ENCODE measurements around the gene EXOC3. TPM values are rescaled to one million over a fixed set of nuclear protein-coding genes. Genes with fewer than 3 reads are reported as not detected.

EXOC3 gene
- total and polyA plus RNA-seq, 12 donors = 29.0 to 44.7 (median 40.0) TPM

- TF ChIP-seq CTCF (IDR thresholded peaks at IDR 0.05) = no peak
- Histone ChIP-seq H3K27ac (no peak overlapping the region), H3K4me1 (peaks cover 9 to 31% (median 22%) of the 10 kb centered on the region in 9 donors), H3K27me3 (peaks cover 24 to 71% (median 66%) of the 10 kb centered on the region in 7 donors), H3K4me3 (no peak overlapping the region), H3K36me3 (no peaks in the 10 kb centered on the region), H3K9me3 (no peaks in the 10 kb centered on the region)
- 74 to 75% methylated on average over 51 of the region's 51 CpGs for WGBS, 2 donors
- ATAC-seq = no peak
- DNase-seq = peak in 1 of 2 donors; percentile 14
- intact Hi-C loops (cut with DNase I) = no loop called here
Observed at GRCh38 chr5:476102-476813, 33.3 kb downstream of the EXOC3 start.

GRCh38 chr5:476814-477175, 33.8 kb downstream of the EXOC3 start:
- H3K9me3 ChIP-seq = no peaks in the 10 kb centered on the region
- no peak for TF ChIP-seq CTCF (IDR thresholded peaks at IDR 0.05)
- no peak overlapping the region for H3K4me3 ChIP-seq
- ATAC-seq (no peak), DNase-seq (peak in 1 of 2 donors; percentile 7)
- WGBS, 2 donors = 63 to 66% methylated on average over 9 of the region's 9 CpGs
- H3K27ac ChIP-seq = no peak overlapping the region
- no peaks in the 10 kb centered on the region for H3K36me3 ChIP-seq
- peaks cover 8 to 25% (median 18%) of the 10 kb centered on the region in 9 donors for H3K4me1 ChIP-seq
- intact Hi-C loops (cut with DNase I) = no loop called here
- H3K27me3 ChIP-seq = peaks cover 24 to 74% (median 69%) of the 10 kb centered on the region in 7 donors

- Histone ChIP-seq H3K36me3 (no peaks in the 10 kb centered on the region), H3K4me3 (no peak overlapping the region), H3K9me3 (no peaks in the 10 kb centered on the region), H3K27ac (no peak overlapping the region), H3K27me3 (peaks cover 24 to 78% (median 73%) of the 10 kb centered on the region in 7 donors), H3K4me1 (peaks cover 3 to 21% (median 14%) of the 10 kb centered on the region in 9 donors)
- no peak for TF ChIP-seq CTCF (IDR thresholded peaks at IDR 0.05)
- intact Hi-C loops (cut with DNase I) = no loop called here
- DNase-seq = no peak
- no peak for ATAC-seq
- 66 to 69% methylated on average over 19 of the region's 19 CpGs for WGBS, 2 donors
Observed at GRCh38 chr5:477247-477646, 34.3 kb downstream of the EXOC3 start.

- H3K4me1 ChIP-seq = peaks cover 3 to 16% (median 11%) of the 10 kb centered on the region in 9 donors
- ATAC-seq (no peak), DNase-seq (no peak)
- no peaks in the 10 kb centered on the region for H3K36me3 ChIP-seq
- H3K27ac ChIP-seq = no peak overlapping the region
- no peak for TF ChIP-seq CTCF (IDR thresholded peaks at IDR 0.05)
- 78 to 80% methylated on average over 13 of the region's 13 CpGs for WGBS, 2 donors
- H3K9me3 ChIP-seq = no peaks in the 10 kb centered on the region
- intact Hi-C loops (cut with DNase I) = no loop called here
- no peak overlapping the region for H3K4me3 ChIP-seq
- peaks cover 24 to 84% (median 79%) of the 10 kb centered on the region in 7 donors for H3K27me3 ChIP-seq
Observed at GRCh38 chr5:477871-478270, 34.9 kb downstream of the EXOC3 start.

All from heart right ventricle (tissue), 16 donors.